Hepatocyte (in vitro differentiated cells): ENCODE measurements around the gene HPSE2. TPM values are rescaled to one million over a fixed set of nuclear protein-coding genes. Genes with fewer than 3 reads are reported as not detected.

Source experiments
- DNase-seq: peaks from one replicate; pipeline ENCODE4 v3.0.0-alpha.2; 2016; ENCODE audit warnings: low spot score
- H2AFZ ChIP-seq: fragments of 200-600 bp; sonication (generic); 2 replicates; pipeline ENCODE4 v1.6.0; 2016; ENCODE audit warnings: antibody characterized with exemption, mild to moderate bottlenecking
- H3K27ac ChIP-seq: fragments of 200-600 bp; sonication (generic); 2 replicates; pipeline ENCODE4 v1.5.1; 2016; ENCODE audit warnings: mild to moderate bottlenecking
- H3K27me3 ChIP-seq: fragments of 200-600 bp; sonication (generic); 2 replicates; pipeline ENCODE4 v1.6.1; 2016
- H3K36me3 ChIP-seq: fragments of 200-600 bp; sonication (generic); replicated peaks from 2 replicates; pipeline ENCODE4 v1.5.1; 2016; ENCODE audit warnings: low read depth; ENCODE audit not compliant: insufficient read depth
- H3K4me1 ChIP-seq: fragments of 200-600 bp; sonication (generic); 2 replicates; pipeline ENCODE4 v1.5.1; 2016; ENCODE audit warnings: mild to moderate bottlenecking, moderate library complexity; ENCODE audit not compliant: insufficient read depth
- H3K4me2 ChIP-seq: fragments of 200-600 bp; sonication (generic); 2 replicates; pipeline ENCODE4 v1.6.0; 2016
- H3K4me3 ChIP-seq: fragments of 200-600 bp; sonication (generic); 2 replicates; pipeline ENCODE4 v1.5.1; 2016; ENCODE audit warnings: mild to moderate bottlenecking
- H3K79me2 ChIP-seq: fragments of 200-600 bp; sonication (generic); 2 replicates; pipeline ENCODE4 v1.6.0; 2017; ENCODE audit warnings: mild to moderate bottlenecking
- H3K9me2 ChIP-seq: fragments of 200-600 bp; sonication (generic); replicated peaks from 2 replicates; pipeline ENCODE4 v1.6.0; 2017; ENCODE audit warnings: mild to moderate bottlenecking; ENCODE audit not compliant: insufficient read depth
- H3K9me3 ChIP-seq: fragments of 200-600 bp; sonication (generic); 2 replicates; pipeline ENCODE4 v1.5.1; 2016; ENCODE audit warnings: low read depth, mild to moderate bottlenecking
- H4K20me1 ChIP-seq: fragments of 200-600 bp; sonication (generic); 2 replicates; pipeline ENCODE4 v1.6.0; 2016; ENCODE audit warnings: mild to moderate bottlenecking; ENCODE audit not compliant: insufficient read depth, poor library complexity, severe bottlenecking
- EZH2 ChIP-seq: fragments of 200-600 bp; sonication (generic); IDR thresholded peaks from 2 replicates; pipeline ENCODE4 v1.6.1; 2016; ENCODE audit warnings: antibody characterized with exemption, mild to moderate bottlenecking, borderline replicate concordance
- EZH2phosphoT487 ChIP-seq: fragments of 200-600 bp; sonication (generic); IDR thresholded peaks from one replicate; pipeline ENCODE4 v1.6.1; 2018; ENCODE audit warnings: antibody characterized with exemption, mild to moderate bottlenecking, low read depth, moderate library complexity; ENCODE audit not compliant: unreplicated experiment, severe bottlenecking
- WGBS: methylation state at CpG from one replicate; pipeline ENCODE4 v1.1.6; 2016; ENCODE audit warnings: low lambda C conversion rate; ENCODE audit errors: missing lambda C conversion rate; 5-methylcytosine and 5-hydroxymethylcytosine counted together
- polyA plus RNA-seq: library from polyadenylated mRNA; unstranded; fragments of >200 nt; fragmentation: Nextera tagmentation; extraction: Ambion mirVana; gene quantifications from 2 replicates; pipeline ENCODE4 v1.2.1, GENCODE V29; 2016
- total RNA-seq: library from RNA; depleted of rRNA; stranded (reverse); fragments of >200 nt; gene quantifications from 2 replicates; pipeline ENCODE4 v1.2.3, GENCODE V29; 2014
- TF ChIP-seq, protein P1 (sequence below): fragments of 200-600 bp; sonication (generic); IDR thresholded peaks from 2 replicates; pipeline ENCODE4 v1.5.1; 2016; ENCODE audit warnings: antibody characterized with exemption, mild to moderate bottlenecking; ENCODE audit not compliant: poor library complexity

The HPSE2 gene
- total and polyA plus RNA-seq, 2 experiments from 2014 or later = 3.7 to 5.7 TPM

DNA sequence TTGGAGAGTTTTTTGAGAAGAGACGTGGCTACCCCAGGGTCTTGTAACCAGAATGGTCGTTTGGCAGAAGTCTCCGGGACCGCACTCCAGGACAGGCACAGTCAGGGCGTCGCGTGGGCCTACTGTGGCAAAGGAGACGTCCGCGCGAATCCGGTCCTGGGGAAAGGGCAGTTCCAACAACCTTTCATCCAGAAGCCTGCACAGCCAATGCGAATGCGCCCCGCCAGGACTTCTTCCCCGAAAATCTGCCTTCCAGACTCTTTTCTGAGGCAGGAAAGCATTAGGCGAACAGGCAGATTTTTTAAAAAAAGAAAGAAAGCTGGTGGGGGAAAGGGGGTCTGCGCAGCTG, 2.0 kb downstream of the HPSE2 start:
- no peak for DNase-seq
- Histone ChIP-seq H3K27ac (peak overlapping the region; percentile 42), H2AFZ (peak overlapping the region; percentile 84), H3K9me3 (no peaks in the 10 kb centered on the region), H4K20me1 (no peaks in the 10 kb centered on the region), H3K36me3 (no peaks in the 10 kb centered on the region), H3K4me3 (peak overlapping the region; percentile 71), H3K4me1 (peaks cover 23% of the 10 kb centered on the region), H3K4me2 (peak overlapping the region; percentile 94), H3K9me2 (no peaks in the 10 kb centered on the region), H3K79me2 (no peaks in the 10 kb centered on the region), H3K27me3 (peaks cover 96% of the 10 kb centered on the region)
- WGBS = 4% methylated on average over 18 of the region's 18 CpGs
- TF ChIP-seq, protein P1, sequence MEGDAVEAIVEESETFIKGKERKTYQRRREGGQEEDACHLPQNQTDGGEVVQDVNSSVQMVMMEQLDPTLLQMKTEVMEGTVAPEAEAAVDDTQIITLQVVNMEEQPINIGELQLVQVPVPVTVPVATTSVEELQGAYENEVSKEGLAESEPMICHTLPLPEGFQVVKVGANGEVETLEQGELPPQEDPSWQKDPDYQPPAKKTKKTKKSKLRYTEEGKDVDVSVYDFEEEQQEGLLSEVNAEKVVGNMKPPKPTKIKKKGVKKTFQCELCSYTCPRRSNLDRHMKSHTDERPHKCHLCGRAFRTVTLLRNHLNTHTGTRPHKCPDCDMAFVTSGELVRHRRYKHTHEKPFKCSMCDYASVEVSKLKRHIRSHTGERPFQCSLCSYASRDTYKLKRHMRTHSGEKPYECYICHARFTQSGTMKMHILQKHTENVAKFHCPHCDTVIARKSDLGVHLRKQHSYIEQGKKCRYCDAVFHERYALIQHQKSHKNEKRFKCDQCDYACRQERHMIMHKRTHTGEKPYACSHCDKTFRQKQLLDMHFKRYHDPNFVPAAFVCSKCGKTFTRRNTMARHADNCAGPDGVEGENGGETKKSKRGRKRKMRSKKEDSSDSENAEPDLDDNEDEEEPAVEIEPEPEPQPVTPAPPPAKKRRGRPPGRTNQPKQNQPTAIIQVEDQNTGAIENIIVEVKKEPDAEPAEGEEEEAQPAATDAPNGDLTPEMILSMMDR = no peak
- TF ChIP-seq EZH2phosphoT487 = no peak
- no peak for TF ChIP-seq EZH2

DNA sequence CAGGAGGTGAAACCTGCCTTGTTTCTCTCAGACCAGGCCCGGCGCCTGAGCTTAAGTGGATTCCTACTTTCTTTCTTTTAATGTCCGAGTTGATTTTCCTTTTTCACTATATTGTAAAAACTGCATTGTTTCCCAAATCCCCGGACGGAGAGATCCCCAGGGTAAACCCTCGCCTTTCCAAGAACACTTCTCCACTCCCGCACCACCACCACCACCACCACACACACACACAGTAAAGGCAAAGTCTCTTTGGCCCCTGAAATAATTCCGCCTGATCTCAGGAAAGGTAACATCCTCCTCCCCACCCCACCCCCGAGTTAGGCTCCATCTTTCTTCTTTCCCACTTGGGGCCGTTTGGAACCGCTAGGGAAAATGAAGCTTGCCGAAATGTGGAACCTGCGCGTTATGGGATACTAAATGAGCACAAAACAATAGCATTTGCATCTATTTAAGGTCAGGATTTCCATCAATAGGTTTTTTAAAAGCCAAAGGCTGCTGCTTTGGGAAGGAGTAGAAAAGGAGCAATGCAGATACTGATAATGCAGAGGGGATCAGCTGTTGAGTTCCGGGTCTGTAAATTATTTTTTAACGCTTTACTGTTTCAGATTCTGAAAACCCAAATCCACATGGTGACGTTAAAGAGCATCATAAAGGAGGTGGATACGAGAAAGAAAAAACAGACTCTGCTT, 2.5 kb downstream of the HPSE2 start:
- no peak for DNase-seq
- TF ChIP-seq, protein P1 = no peak
- TF ChIP-seq EZH2 (no peak), EZH2phosphoT487 (peak; percentile 84)

DNA sequence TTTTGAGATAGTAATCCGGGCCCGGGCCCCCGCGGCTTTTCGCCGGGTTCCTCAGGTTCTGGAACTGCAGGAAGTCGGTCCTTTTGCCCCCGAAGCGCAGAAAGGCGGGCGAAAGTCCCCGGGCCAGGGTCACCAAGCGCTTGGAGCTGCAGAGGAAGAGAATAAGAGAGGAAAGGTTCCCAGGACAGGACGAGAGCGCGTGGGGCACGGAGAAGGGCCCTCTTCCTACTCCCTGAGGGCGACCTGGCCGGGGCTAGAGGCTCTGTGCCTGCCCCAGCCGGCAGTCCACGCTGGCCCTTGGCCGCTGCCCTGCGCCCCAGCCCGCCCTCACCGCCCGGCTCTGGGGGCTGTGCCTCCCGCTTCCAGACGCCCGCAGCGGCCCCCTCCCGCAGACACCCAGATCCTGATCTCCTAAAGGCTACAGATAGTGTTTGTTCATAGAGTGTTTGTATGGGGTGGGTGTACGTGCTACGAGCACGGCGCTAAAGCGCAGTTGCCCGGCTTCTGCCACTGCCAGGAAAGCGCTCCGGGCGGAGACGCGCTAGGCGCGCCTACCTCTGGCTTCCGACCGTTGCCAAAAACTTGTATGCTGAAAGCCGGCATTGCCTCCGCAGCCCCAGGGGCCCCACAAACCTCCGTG, 3.2 kb downstream of the HPSE2 start:
- DNase-seq = peak; percentile 36
- 2% methylated on average over 46 of the region's 49 CpGs for WGBS
- peaks cover 92% of the 10 kb centered on the region for H3K27me3 ChIP-seq
- peak overlapping the region; percentile 64 for H2AFZ ChIP-seq
- no peaks in the 10 kb centered on the region for H3K79me2 ChIP-seq
- no peaks in the 10 kb centered on the region for H4K20me1 ChIP-seq
- peak overlapping the region; percentile 94 for H3K4me2 ChIP-seq
- H3K36me3 ChIP-seq = no peaks in the 10 kb centered on the region
- no peaks in the 10 kb centered on the region for H3K9me2 ChIP-seq
- H3K27ac ChIP-seq = no peak overlapping the region
- peak overlapping the region; percentile 71 for H3K4me3 ChIP-seq
- TF ChIP-seq EZH2phosphoT487 (no peak), EZH2 (peak; percentile 75)
- TF ChIP-seq, protein P1 = no peak
- H3K9me3 ChIP-seq = no peaks in the 10 kb centered on the region
- peaks cover 23% of the 10 kb centered on the region for H3K4me1 ChIP-seq

More for the DNA sequence above, 2.5 kb downstream of the HPSE2 start:
- H4K20me1 ChIP-seq = no peaks in the 10 kb centered on the region
- H3K4me2 ChIP-seq = peak overlapping the region; percentile 94
- no peaks in the 10 kb centered on the region for H3K36me3 ChIP-seq
- H3K27ac ChIP-seq = peak overlapping the region; percentile 42
- peak overlapping the region; percentile 71 for H3K4me3 ChIP-seq
- H2AFZ ChIP-seq = peak overlapping the region; percentile 84
- 10% methylated on average over 18 of the region's 18 CpGs for WGBS
- H3K9me3 ChIP-seq = no peaks in the 10 kb centered on the region
- H3K27me3 ChIP-seq = peaks cover 95% of the 10 kb centered on the region
- no peaks in the 10 kb centered on the region for H3K9me2 ChIP-seq
- peaks cover 23% of the 10 kb centered on the region for H3K4me1 ChIP-seq
- H3K79me2 ChIP-seq = no peaks in the 10 kb centered on the region
